GM19035 (cell line): Measurements from ENCODE around the gene LIN28A.
A peak's percentile ranks its signal among the peaks of the same experiment; 100 is the strongest.
"Not testable (repeated sequence)": the region's sequence is repeated elsewhere in the genome, so short reads cannot be mapped to it uniquely, and the experiment has no call there.

ENCODE experiments used
- ATAC-seq: cut with Tn5 transposase; IDR thresholded peaks from one replicate; pipeline ENCODE4 v1.9.1; 2021; ENCODE audit not compliant: unreplicated experiment

Gene LIN28A

GRCh38 chr1:26410706-26411623 is at the start of gene LIN28A:
Gene LIN28A (plus strand): TSS chr1:26410817. CDS start chr1:26410892, 75 bp downstream.
- ATAC-seq: no peak

GRCh38 chr1:26361605-26362122 is 49.0 kb upstream of the LIN28A start:
- ATAC-seq: no peak

- no peak for ATAC-seq
These were observed 48.3 kb upstream of the LIN28A start for GRCh38 chr1:26362331-26362730.

- ATAC-seq: peak; percentile 50
These were observed 46.8 kb upstream of the LIN28A start for GRCh38 chr1:26363549-26364448.

- ATAC-seq: no peak
These were observed 45.7 kb upstream of the LIN28A start for GRCh38 chr1:26364956-26365355.

GRCh38 chr1:26367441-26367840 is 43.2 kb upstream of the LIN28A start:
- no peak for ATAC-seq

- no peak for ATAC-seq
These were observed 42.6 kb upstream of the LIN28A start for GRCh38 chr1:26368006-26368405.

GRCh38 chr1:26368486-26368885 is 42.1 kb upstream of the LIN28A start:
- ATAC-seq: no peak

GRCh38 chr1:26370591-26371382 is 39.8 kb upstream of the LIN28A start:
- no peak for ATAC-seq

GRCh38 chr1:26372039-26372438 is 38.6 kb upstream of the LIN28A start:
- no peak for ATAC-seq

GRCh38 chr1:26372611-26373010 is 38.0 kb upstream of the LIN28A start, which contains the start of gene ZNF683:
Gene ZNF683 (minus strand): TSS chr1:26372750. CDS start chr1:26368571, 4,179 bp downstream.
- ATAC-seq: not testable (repeated sequence)

GRCh38 chr1:26373281-26373680 is 37.3 kb upstream of the LIN28A start:
- ATAC-seq: no peak

- ATAC-seq: no peak
These were observed 36.8 kb upstream of the LIN28A start for GRCh38 chr1:26373789-26374188.

GRCh38 chr1:26374361-26374760 is 36.3 kb upstream of the LIN28A start:
- ATAC-seq: not testable (repeated sequence)

GRCh38 chr1:26375081-26375480 is 35.5 kb upstream of the LIN28A start:
- no peak for ATAC-seq

- ATAC-seq: no peak
These were observed 34.6 kb upstream of the LIN28A start for GRCh38 chr1:26376050-26376449.

- peak; percentile 90 for ATAC-seq
These were observed 32.3 kb upstream of the LIN28A start for GRCh38 chr1:26378088-26378878.

- ATAC-seq: no peak
These were observed 31.8 kb upstream of the LIN28A start for GRCh38 chr1:26378879-26379251.

GRCh38 chr1:26384076-26384475 is 26.5 kb upstream of the LIN28A start:
- ATAC-seq: no peak

GRCh38 chr1:26385063-26385462 is 25.6 kb upstream of the LIN28A start:
- not testable (repeated sequence) for ATAC-seq
